Right lobe of liver (tissue), 6 donors: ENCODE measurements around the gene HPS4. TPM values are rescaled to one million over a fixed set of nuclear protein-coding genes. Genes with fewer than 3 reads are reported as not detected.
A peak's percentile ranks its signal among the peaks of the same experiment; 100 is the strongest.

Experiments used
- ATAC-seq, 4 donors: fragments of 200-7000 bp; cut with Tn5 transposase; one replicate each; pipeline ENCODE4 v1.9.1; 2020; ENCODE audit warnings: mild to moderate bottlenecking in 4 of 4, moderate library complexity in 4 of 4
- DNase-seq, 3 donors: peaks; one replicate each; pipeline ENCODE4 v3.0.0-alpha.2; 2020
- H3K27ac ChIP-seq, 3 donors: fragments of 200-600 bp; one replicate each; pipeline ENCODE4 v1.8.0; 2022
- H3K27me3 ChIP-seq, 2 donors: fragments of 200-600 bp; one replicate each; pipeline ENCODE4 v1.8.0; 2022
- H3K36me3 ChIP-seq, 4 donors: fragments of 200-600 bp; sonication (generic) in 1 of 4; one replicate each; pipeline versions ENCODE4 v1.5.1 to v1.8.0; 2017 to 2022; ENCODE audit warnings: control low read depth in 1 of 4
- H3K4me1 ChIP-seq, 4 donors: fragments of 200-600 bp; sonication (generic) in 1 of 4; one replicate each; pipeline versions ENCODE4 v1.5.1 to v1.8.0; 2017 to 2022; ENCODE audit warnings: control low read depth in 1 of 4
- H3K4me3 ChIP-seq, 3 donors: fragments of 200-600 bp; one replicate each; pipeline ENCODE4 v1.8.0; 2022
- H3K9me3 ChIP-seq, 4 donors: fragments of 200-600 bp; sonication (generic) in 1 of 4; one replicate each; pipeline versions ENCODE4 v1.5.1 to v1.8.0; 2017 to 2022; ENCODE audit warnings: control low read depth in 1 of 4
- CTCF ChIP-seq, 4 donors: fragments of 200-600 bp in 3 of 4; fragments of 450-650 bp in 1 of 4; IDR thresholded peaks; one replicate each; pipeline versions ENCODE4 v1.5.1 to v1.8.0; 2016 to 2022; ENCODE audit warnings: antibody characterized with exemption in 4 of 4, mild to moderate bottlenecking in 2 of 4
- POLR2A ChIP-seq: fragments of 450-650 bp; IDR thresholded peaks from one replicate; pipeline ENCODE4 v1.6.1; 2017; ENCODE audit warnings: antibody characterized with exemption, mild to moderate bottlenecking
- WGBS: methylation state at CpG from one replicate; pipeline ENCODE4 v1.1.6; 2018; ENCODE audit warnings: low coverage, low lambda C conversion rate; ENCODE audit not compliant: insufficient coverage; ENCODE audit errors: missing lambda C conversion rate; 5-methylcytosine and 5-hydroxymethylcytosine counted together
- intact Hi-C, 2 donors: fragments of 100-400 bp; cut with DNase I; formaldehyde crosslinking; loops; one replicate each; pipeline versions ENCODE4 v1.11.2 to v1.14.1; 2022
- total RNA-seq, 6 experiments: library from RNA; depleted of rRNA in 2 of 6; stranded (reverse); fragments of >200 nt in 2 of 6; fragmentation: NEBNext Ultra II Directional in 3 of 6; extraction: Animal tissue kit (Norgen Biotek cat#: 25700) in 3 of 6; gene quantifications; one replicate each; pipeline versions ENCODE4 v1.1.0 to v1.2.4, GENCODE V29; 2016 to 2023
- donor health status: DM: no; HTN: yes; CAD: no.
- donor health status: DM: no; HTN: no; CAD: no.
- donor health status: DM: no; HTN: no; CAD: no.
- donor health status: DM: no; HTN: yes; CAD: no.
- donor health status: DM: no; HTN: yes; CAD: no.

HPS4 gene
- total RNA-seq, 6 experiments from 2014 or later: 10.7 to 13.8 (median 12.6) TPM

GRCh38 chr22:26527167-26527566 lies 43.6 kb upstream of the HPS4 start:
- Histone ChIP-seq H3K27me3 (no peaks in the 10 kb centered on the region), H3K27ac (peak overlapping the region; percentile 84 to 93 (median 87)), H3K4me3 (peak overlapping the region in 2 of 3 donors; percentile 61 to 67), H3K36me3 (peaks cover 0 to 15% (median 2%) of the 10 kb centered on the region in 4 donors), H3K4me1 (peaks cover 0 to 45% (median 11%) of the 10 kb centered on the region in 4 donors), H3K9me3 (no peaks in the 10 kb centered on the region)
- WGBS: 20% methylated on average over 3 of the region's 3 CpGs
- intact Hi-C loops: no loop called here
- DNase-seq: peak in 1 of 3 donors; percentile 58
- ATAC-seq: peak; percentile 12 to 41 (median 26)
- no peak for TF ChIP-seq POLR2A
- peak in 1 of 4 donors; percentile 8 for TF ChIP-seq CTCF (IDR thresholded peaks at IDR 0.05)

GRCh38 chr22:26525946-26526564 lies 42.5 kb upstream of the HPS4 start:
- intact Hi-C loops: no loop called here
- peak overlapping the region; percentile 34 to 67 (median 61) for H3K4me3 ChIP-seq
- H3K9me3 ChIP-seq: no peaks in the 10 kb centered on the region
- 38% methylated on average over 7 of the region's 7 CpGs for WGBS
- H3K27me3 ChIP-seq: no peaks in the 10 kb centered on the region
- ATAC-seq: peak in 1 of 4 donors; percentile 1
- DNase-seq: no peak
- TF ChIP-seq CTCF (IDR thresholded peaks at IDR 0.05) (no peak), POLR2A (peak; percentile 15)
- peak overlapping the region; percentile 84 to 93 (median 87) for H3K27ac ChIP-seq
- H3K4me1 ChIP-seq: peaks cover 0 to 38% (median 11%) of the 10 kb centered on the region in 4 donors
- peaks cover 0 to 5% (median 0%) of the 10 kb centered on the region in 4 donors for H3K36me3 ChIP-seq

- Histone ChIP-seq H3K4me1 (peaks cover 0 to 26% (median 8%) of the 10 kb centered on the region in 4 donors), H3K9me3 (no peaks in the 10 kb centered on the region), H3K36me3 (no peaks in the 10 kb centered on the region), H3K4me3 (peak overlapping the region; percentile 34 to 67 (median 61)), H3K27me3 (no peaks in the 10 kb centered on the region), H3K27ac (peak overlapping the region; percentile 84 to 93 (median 87))
- WGBS: 43% methylated on average over 4 of the region's 4 CpGs
- DNase-seq: peak in 1 of 3 donors; percentile 67
- intact Hi-C loops: no loop called here
- peak; percentile 36 to 58 (median 44) for ATAC-seq
- TF ChIP-seq CTCF (IDR thresholded peaks at IDR 0.05) (no peak), POLR2A (peak; percentile 68)
Measured at GRCh38 chr22:26524870-26525269, 41.3 kb upstream of the HPS4 start.

DNA sequence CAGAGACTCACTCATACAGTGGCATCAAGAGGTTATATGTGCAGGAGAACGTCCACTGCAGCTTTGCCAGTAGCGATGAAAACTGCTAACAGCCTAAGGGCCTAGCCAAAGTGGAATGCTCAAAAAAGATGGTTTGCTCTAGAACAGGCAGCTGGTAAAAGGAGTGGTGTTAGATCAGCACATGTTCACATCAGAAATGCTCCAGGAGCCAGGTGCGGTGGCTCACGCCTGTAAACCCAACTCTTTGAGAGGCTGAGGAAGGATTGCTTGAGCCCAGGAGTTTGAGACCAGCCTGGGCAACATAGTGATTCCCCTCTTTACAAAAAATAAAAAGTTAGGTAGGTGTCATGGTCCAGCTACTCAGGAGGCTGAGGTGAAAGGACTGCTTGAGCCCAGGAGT lies 39.0 kb upstream of the HPS4 start:
- Histone ChIP-seq H3K4me1 (peaks cover 0 to 20% (median 9%) of the 10 kb centered on the region in 4 donors), H3K9me3 (no peaks in the 10 kb centered on the region), H3K4me3 (no peak overlapping the region), H3K36me3 (no peaks in the 10 kb centered on the region), H3K27ac (no peak overlapping the region), H3K27me3 (no peaks in the 10 kb centered on the region)
- no peak for DNase-seq
- ATAC-seq: no peak
- intact Hi-C loops: no loop called here
- no peak for TF ChIP-seq POLR2A
- TF ChIP-seq CTCF (IDR thresholded peaks at IDR 0.05): no peak
- WGBS: 74% methylated on average over 4 of the region's 4 CpGs
